NB4 (cell line): Measurements from ENCODE around the gene CD200R1L.

ENCODE experiments used
- MYC ChIP-seq: IDR thresholded peaks from 2 replicates; pipeline ENCODE4 v1.6.1; 2011; ENCODE audit warnings: low read depth, low read length
- POLR2A ChIP-seq: IDR thresholded peaks from 2 replicates; pipeline ENCODE4 v1.6.1; 2011; ENCODE audit warnings: mild to moderate bottlenecking; ENCODE audit not compliant: insufficient read length; ENCODE audit errors: extremely low read depth
- TF ChIP-seq, protein P1 (sequence below): IDR thresholded peaks from one replicate; pipeline ENCODE4 v1.5.1; 2012; ENCODE audit warnings: low read depth, low read length
- TF ChIP-seq, protein P2 (sequence below): IDR thresholded peaks from 2 replicates; pipeline ENCODE4 v1.6.1; 2011; ENCODE audit warnings: low read depth, low read length

DNA sequence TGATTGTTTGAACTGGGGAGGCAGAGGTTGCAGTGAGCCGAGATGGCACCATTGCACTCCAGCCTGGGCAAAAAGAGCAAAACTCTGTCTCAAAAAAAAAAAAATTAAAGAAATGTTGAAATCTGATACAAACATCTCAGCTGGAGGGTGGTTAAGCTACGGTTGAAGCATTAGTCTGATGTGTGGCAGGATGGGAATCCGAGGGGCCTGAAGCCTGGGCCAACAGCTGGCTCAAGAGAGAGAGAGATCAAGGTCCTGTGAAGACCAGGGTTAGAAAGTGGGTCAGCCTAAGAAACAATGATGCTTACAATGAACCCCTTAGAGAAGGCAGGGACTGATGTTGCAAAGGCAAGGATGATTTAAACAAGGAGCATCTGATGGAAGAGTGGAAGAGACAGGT, 69.8 kb downstream of the CD200R1L start:
- TF ChIP-seq POLR2A (no peak), MYC (no peak)
- TF ChIP-seq, protein P1, sequence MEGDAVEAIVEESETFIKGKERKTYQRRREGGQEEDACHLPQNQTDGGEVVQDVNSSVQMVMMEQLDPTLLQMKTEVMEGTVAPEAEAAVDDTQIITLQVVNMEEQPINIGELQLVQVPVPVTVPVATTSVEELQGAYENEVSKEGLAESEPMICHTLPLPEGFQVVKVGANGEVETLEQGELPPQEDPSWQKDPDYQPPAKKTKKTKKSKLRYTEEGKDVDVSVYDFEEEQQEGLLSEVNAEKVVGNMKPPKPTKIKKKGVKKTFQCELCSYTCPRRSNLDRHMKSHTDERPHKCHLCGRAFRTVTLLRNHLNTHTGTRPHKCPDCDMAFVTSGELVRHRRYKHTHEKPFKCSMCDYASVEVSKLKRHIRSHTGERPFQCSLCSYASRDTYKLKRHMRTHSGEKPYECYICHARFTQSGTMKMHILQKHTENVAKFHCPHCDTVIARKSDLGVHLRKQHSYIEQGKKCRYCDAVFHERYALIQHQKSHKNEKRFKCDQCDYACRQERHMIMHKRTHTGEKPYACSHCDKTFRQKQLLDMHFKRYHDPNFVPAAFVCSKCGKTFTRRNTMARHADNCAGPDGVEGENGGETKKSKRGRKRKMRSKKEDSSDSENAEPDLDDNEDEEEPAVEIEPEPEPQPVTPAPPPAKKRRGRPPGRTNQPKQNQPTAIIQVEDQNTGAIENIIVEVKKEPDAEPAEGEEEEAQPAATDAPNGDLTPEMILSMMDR: no peak
- TF ChIP-seq, protein P2, sequence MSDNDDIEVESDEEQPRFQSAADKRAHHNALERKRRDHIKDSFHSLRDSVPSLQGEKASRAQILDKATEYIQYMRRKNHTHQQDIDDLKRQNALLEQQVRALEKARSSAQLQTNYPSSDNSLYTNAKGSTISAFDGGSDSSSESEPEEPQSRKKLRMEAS: no peak
